Caki2 (cell line): ENCODE data around the gene PTPRD. TPM values are rescaled to one million over a fixed set of nuclear protein-coding genes. Genes with fewer than 3 reads are reported as not detected.

ENCODE experiments used
- DNase-seq: peaks from one replicate; pipeline ENCODE4 v3.0.0-alpha.2; 2015; ENCODE audit warnings: low read depth
- in situ Hi-C: cut with HindIII; loops from 2 replicates; pipeline ENCODE4 v1.10.0; 2016; ENCODE audit warnings: low sequenced_read_pairs, low pct_unique_long_range_greater_than_20kb, mixed read lengths
- total RNA-seq: library from RNA; depleted of rRNA; stranded (reverse); fragments of >200 nt; shearing (Covaris generic); gene quantifications from 2 replicates; pipeline ENCODE4 v1.2.3, GENCODE V29; 2014; ENCODE audit warnings: low replicate concordance

Gene PTPRD
- total RNA-seq, 1 experiment from 2014 or later, result 1.1 TPM

GRCh38 chr9:8391132-8391531 is 2221.7 kb downstream of the PTPRD start:
- DNase-seq, result no peak
- in situ Hi-C loops, result no loop called here

- no peak for DNase-seq
- in situ Hi-C loops, result no loop called here
Measured at GRCh38 chr9:8390571-8390970, 2222.2 kb downstream of the PTPRD start.

GRCh38 chr9:8389531-8389930 is 2223.3 kb downstream of the PTPRD start:
- in situ Hi-C loops, result no loop called here
- no peak for DNase-seq

- in situ Hi-C loops, result no loop called here
- DNase-seq, result no peak
Measured at GRCh38 chr9:8388132-8388531, 2224.7 kb downstream of the PTPRD start.

GRCh38 chr9:8384091-8384490 is 2228.7 kb downstream of the PTPRD start:
- in situ Hi-C loops, result no loop called here
- no peak for DNase-seq

- in situ Hi-C loops, result no loop called here
- peak; percentile 22 for DNase-seq
Measured at GRCh38 chr9:8382777-8383527, 2229.8 kb downstream of the PTPRD start.

- in situ Hi-C loops, result no loop called here
- no peak for DNase-seq
Measured at GRCh38 chr9:8382266-8382665, 2230.5 kb downstream of the PTPRD start.

- in situ Hi-C loops, result no loop called here
- no peak for DNase-seq
Measured at GRCh38 chr9:8381601-8382000, 2231.2 kb downstream of the PTPRD start.

- no peak for DNase-seq
- in situ Hi-C loops, result no loop called here
Measured at GRCh38 chr9:8374471-8374870, 2238.3 kb downstream of the PTPRD start.

- no peak for DNase-seq
- in situ Hi-C loops, result no loop called here
Measured at GRCh38 chr9:8371686-8372085, 2241.1 kb downstream of the PTPRD start.

GRCh38 chr9:8366161-8366926 is 2246.5 kb downstream of the PTPRD start:
- DNase-seq, result peak; percentile 81
- in situ Hi-C loops, result no loop called here

- in situ Hi-C loops, result no loop called here
- DNase-seq, result peak; percentile 21
Measured at GRCh38 chr9:8365466-8366160, 2247.2 kb downstream of the PTPRD start.

- DNase-seq, result peak; percentile 60
- in situ Hi-C loops, result no loop called here
Measured at GRCh38 chr9:8365029-8365428, 2247.8 kb downstream of the PTPRD start.

- in situ Hi-C loops, result no loop called here
- no peak for DNase-seq
Measured at GRCh38 chr9:8364026-8364752, 2248.6 kb downstream of the PTPRD start.

GRCh38 chr9:8362250-8362649 is 2250.6 kb downstream of the PTPRD start:
- DNase-seq, result no peak
- in situ Hi-C loops, result no loop called here

- no peak for DNase-seq
- in situ Hi-C loops, result no loop called here
Measured at GRCh38 chr9:8361364-8361763, 2251.4 kb downstream of the PTPRD start.

GRCh38 chr9:8356406-8356805 is 2256.4 kb downstream of the PTPRD start:
- in situ Hi-C loops, result no loop called here
- DNase-seq, result no peak

GRCh38 chr9:8351436-8351835 is 2261.4 kb downstream of the PTPRD start:
- in situ Hi-C loops, result no loop called here
- no peak for DNase-seq

- in situ Hi-C loops, result no loop called here
- DNase-seq, result no peak
Measured at GRCh38 chr9:8349901-8350300, 2262.9 kb downstream of the PTPRD start.
